ENCODE results near the gene DLG1.
"Not testable (repeated sequence)": the region's sequence is repeated elsewhere in the genome, so short reads cannot be mapped to it uniquely, and the experiment has no call there.

DNA sequence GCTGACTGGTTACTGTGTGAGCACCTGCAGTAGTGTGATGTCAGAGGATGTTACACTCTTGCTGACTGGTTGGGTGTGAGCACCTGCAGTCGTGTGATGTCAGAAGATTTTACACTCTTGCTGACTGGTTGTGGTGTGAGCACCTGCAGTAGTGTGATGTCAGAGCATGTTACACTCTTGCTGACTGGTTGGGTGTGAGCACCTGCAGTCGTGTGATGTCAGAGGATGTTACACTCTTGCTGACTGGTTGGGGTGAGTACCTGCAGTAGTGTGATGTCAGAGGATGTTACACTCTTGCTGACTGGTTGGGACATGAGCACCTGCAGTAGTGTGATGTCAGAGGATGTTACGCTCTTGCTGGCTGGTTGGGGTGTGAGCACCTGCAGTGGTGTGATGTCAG is 264.6 kb downstream of the DLG1 start:
- not testable (repeated sequence) for TF ChIP-seq CTCF, EZH2, EZH2phosphoT487 (IDR thresholded peaks at IDR 0.05)

All from neural progenitor cell (in vitro differentiated cells).